ENCODE results near the gene ACSBG1.
A peak's percentile ranks its signal among the peaks of the same experiment; 100 is the strongest.
"Not testable (repeated sequence)": the region's sequence is repeated elsewhere in the genome, so short reads cannot be mapped to it uniquely, and the experiment has no call there.

The ACSBG1 gene

DNA sequence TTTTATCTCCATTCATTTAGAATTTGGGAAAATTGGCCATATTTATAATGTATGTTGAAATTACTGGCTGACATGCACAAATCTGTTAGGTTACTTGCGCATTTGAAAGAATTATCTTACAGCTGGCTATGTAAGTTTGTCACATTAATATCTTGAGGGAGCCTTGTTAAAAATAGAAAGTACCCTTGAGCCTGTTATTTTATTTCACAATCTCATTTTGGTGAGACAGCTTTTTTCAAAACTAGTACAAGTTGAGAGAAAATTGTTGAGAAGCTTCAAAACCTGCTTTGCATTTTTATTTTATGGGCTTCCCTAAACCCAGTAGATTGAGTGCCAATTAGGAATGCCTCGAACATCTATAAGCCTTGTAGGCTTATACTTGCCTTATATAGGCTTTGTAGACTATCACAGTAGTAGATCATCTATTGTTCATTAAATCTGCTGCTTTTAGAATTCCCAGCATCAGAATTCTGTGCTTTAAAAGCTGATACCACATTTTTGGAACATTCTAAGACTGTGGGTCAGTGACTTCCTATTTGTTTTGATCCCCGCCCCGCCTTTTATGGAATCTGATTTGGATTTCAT is 78.9 kb downstream of the ACSBG1 start:
- DNase-seq (ENCODE audit: low read depth) = no peak
- TF ChIP-seq, protein P1, sequence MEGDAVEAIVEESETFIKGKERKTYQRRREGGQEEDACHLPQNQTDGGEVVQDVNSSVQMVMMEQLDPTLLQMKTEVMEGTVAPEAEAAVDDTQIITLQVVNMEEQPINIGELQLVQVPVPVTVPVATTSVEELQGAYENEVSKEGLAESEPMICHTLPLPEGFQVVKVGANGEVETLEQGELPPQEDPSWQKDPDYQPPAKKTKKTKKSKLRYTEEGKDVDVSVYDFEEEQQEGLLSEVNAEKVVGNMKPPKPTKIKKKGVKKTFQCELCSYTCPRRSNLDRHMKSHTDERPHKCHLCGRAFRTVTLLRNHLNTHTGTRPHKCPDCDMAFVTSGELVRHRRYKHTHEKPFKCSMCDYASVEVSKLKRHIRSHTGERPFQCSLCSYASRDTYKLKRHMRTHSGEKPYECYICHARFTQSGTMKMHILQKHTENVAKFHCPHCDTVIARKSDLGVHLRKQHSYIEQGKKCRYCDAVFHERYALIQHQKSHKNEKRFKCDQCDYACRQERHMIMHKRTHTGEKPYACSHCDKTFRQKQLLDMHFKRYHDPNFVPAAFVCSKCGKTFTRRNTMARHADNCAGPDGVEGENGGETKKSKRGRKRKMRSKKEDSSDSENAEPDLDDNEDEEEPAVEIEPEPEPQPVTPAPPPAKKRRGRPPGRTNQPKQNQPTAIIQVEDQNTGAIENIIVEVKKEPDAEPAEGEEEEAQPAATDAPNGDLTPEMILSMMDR (IDR thresholded peaks at IDR 0.05; ENCODE audit: low read depth, low read length, missing control alignments) = no peak
- no peak overlapping the region for H3K4me3 ChIP-seq (ENCODE audit: low read depth, low read length)

DNA sequence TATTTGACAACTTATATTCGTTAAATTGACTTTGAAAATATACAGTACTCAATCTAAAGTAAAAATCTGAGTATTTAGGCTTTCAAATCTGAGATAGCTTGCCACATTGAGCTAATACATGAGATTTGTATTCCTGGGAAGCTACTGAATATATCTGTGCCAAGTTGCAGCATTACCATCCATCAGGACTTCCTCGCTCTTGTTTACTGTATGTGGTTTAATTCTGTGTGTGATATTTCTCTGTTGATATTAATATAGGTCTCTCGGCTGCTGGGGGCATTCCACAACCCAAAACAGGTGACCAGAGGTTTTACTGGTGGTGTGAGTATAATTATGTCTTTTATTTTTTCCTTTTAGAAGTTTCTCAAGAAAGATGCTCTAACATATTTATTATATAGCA is 79.4 kb downstream of the ACSBG1 start:
- TF ChIP-seq, protein P1 (IDR thresholded peaks at IDR 0.05; ENCODE audit: low read depth, low read length, missing control alignments) = no peak

DNA sequence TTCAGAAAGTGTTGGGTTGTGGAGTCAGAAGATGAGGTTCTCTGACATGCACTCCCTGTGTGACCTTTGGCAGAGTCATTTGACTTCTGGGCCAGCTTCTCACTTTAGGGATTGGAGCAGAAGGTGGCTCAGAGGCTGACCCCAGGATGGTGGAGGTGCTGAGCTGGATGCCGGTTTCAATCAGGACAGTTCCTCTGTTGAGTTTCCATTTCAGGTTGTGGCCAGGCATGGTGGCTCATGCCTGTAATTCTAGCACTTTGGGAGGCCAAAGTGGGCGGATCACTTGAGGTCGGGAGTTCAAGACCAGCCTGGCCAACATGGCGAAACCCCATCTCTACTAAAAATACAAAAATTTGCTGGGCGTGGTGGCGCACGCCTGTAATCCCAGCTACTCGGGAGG is 83.3 kb downstream of the ACSBG1 start:
- H3K4me3 ChIP-seq (ENCODE audit: low read depth, low read length); DNase-seq (ENCODE audit: low read depth): not testable (repeated sequence)

More for the DNA sequence above, 79.4 kb downstream of the ACSBG1 start:
- no peak for DNase-seq (ENCODE audit: low read depth)
- no peak overlapping the region for H3K4me3 ChIP-seq (ENCODE audit: low read depth, low read length)

DNA sequence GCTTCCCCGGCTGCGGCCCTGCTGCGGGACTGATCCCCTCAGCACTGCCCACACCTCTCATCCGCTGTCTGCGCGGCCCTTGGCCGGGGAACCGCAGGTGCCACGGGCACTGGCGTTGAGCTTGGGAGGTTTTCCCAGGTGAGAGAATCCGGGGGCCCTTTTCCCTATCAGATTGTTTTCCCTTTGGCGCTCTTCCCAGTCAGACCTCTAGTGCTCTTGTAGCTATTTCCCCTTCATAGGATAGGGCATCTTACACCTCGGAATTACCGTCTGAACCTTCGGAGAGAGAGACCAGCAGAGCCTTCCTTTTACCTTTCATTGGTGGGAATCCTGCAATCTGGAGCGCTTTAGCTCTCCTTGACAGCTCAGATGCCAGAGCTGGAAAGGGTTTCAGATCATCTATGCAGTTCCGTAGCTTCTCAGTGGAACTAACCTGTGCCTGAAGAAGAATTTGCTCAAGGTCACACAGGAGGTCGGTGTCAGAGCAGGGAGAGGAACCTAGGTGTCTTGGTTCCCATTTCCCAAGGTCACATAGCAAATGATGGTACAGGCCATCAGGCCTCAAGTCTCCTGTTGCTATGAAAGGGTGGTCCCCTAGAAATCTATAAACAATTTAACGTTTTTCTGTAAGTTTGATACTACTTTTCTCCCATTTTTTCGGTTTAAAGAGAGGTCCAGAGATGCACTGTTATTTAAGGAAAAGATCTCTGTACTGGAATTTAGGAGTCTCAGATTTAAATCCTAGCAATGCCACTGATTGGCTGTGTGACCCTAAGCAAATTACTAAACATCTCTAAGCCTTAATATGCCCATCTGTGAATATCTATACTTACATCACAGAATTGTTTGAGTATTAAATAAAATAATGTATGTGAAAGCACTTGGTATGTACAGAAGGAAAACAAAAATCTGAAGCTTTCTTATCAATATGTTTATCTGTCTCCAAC is 84.3 kb downstream of the ACSBG1 start:
- TF ChIP-seq, protein P1 (IDR thresholded peaks at IDR 0.05; ENCODE audit: low read depth, low read length, missing control alignments) = no peak
- H3K4me3 ChIP-seq (ENCODE audit: low read depth, low read length) = peak overlapping the region; percentile 66
- DNase-seq (ENCODE audit: low read depth) = no peak

DNA sequence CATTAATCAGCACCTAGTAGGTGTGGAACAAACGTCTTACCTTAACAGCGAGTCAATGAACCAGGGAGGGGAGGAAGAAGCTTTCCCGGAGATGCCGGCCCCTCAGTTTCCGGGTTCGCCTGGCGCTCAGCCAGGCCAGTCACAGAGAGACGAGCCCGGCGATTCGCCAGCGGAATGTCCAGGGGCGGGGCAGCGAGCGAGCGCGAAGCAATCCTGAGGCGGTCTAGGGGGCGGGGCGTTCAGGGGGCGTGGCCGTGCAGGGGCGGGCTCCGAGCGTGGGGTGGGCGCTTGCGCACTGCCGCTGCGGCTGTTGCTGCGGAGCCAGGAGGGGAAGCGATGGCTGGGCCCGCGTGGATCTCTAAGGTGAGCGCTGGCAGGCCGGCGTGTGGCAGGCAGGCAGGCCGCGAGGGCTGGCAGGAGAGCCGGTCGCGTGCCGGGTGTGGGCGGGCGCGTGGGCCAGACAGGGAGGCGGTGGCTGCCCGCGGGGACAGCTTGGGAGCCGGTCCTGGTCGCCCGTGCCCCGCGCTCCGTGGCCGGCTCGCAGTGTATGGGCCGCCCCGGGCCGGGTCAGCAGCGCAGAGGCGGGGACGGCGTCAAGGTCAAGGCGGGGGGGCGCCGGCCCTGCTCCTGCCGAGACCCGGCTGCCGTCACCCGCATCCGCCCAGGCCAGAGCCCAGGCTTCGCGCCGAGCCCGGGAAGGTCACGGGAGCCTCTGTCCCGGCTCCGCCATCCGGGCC is 85.1 kb downstream of the ACSBG1 start, which contains the start of gene IDH3A:
TSS of gene IDH3A (plus strand) at position 295 of the 737 bp plus-strand sequence. CDS start at position 337, 42 bp downstream.
- TF ChIP-seq, protein P1 (IDR thresholded peaks at IDR 0.05; ENCODE audit: low read depth, low read length, missing control alignments) = no peak
- peak within 1 kb of the TSS; percentile 66 for H3K4me3 ChIP-seq (ENCODE audit: low read depth, low read length)
- peak; percentile 80 for DNase-seq (ENCODE audit: low read depth)

DNA sequence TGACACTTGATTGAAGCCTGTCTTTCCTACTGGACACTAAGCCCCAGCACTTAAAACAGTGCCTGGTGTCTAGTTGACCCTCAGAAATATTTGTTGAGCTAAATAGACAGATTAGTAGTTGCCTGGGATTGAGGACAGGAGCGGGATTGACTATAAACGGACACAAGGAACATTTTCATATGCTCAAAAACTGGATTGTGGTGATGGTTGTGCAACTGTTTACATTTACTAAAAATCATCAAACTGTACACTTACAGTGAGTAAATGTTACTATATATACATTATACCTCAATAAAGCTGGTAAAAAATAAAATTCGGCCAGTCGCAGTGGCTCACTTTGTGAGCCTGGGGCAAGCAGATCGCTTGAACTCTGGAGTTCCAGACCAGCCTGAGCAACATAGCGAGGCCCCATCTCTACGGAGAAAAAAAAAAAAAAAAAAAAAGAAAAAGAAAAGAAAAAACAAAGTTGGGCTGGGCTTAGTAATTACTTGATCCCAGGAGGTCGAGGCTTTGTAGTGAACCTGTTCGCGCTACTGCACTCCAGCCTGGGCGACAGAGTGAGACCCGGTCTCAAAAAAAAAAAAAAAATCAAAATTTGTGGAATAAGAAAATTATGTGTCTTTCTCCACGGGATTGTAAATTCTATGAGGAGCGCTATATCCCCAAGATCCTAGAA is 85.8 kb downstream of the ACSBG1 start:
- no peak for DNase-seq (ENCODE audit: low read depth)
- H3K4me3 ChIP-seq (ENCODE audit: low read depth, low read length) = peak overlapping the region; percentile 53
- TF ChIP-seq, protein P1 (IDR thresholded peaks at IDR 0.05; ENCODE audit: low read depth, low read length, missing control alignments) = no peak

Data from GM12864 (cell line).